Liver (tissue), 9 donors: ENCODE results near the gene GULP1. TPM values are rescaled to one million over a fixed set of nuclear protein-coding genes. Genes with fewer than 3 reads are reported as not detected.

Experiments
- DNase-seq: peaks from one replicate; pipeline ENCODE4 v3.0.0-alpha.2; 2017; ENCODE audit warnings: low spot score
- H3K27ac ChIP-seq, 2 donors: one replicate each; pipeline ENCODE4 v1.7.0; 2013; ENCODE audit warnings: inconsistent platforms in 2 of 2, low read length in 2 of 2, control low read depth in 1 of 2, low read depth in 1 of 2, mild to moderate bottlenecking in 1 of 2
- H3K27me3 ChIP-seq, 4 donors: one replicate each; pipeline versions ENCODE4 v1.6.1 to v1.7.0; 2013; ENCODE audit warnings: low read length in 3 of 4, inconsistent platforms in 1 of 4, mild to moderate bottlenecking in 1 of 4, moderate library complexity in 1 of 4; ENCODE audit not compliant: control insufficient read depth in 4 of 4, insufficient read depth in 4 of 4
- H3K36me3 ChIP-seq, 4 donors: one replicate each; pipeline versions ENCODE4 v1.6.1 to v1.7.0; 2013; ENCODE audit warnings: low read length in 3 of 4, mild to moderate bottlenecking in 3 of 4, low read depth in 1 of 4, moderate library complexity in 1 of 4; ENCODE audit not compliant: control insufficient read depth in 4 of 4, insufficient read depth in 3 of 4
- H3K4me1 ChIP-seq, 4 donors: one replicate each; pipeline versions ENCODE4 v1.6.1 to v1.7.0; 2013; ENCODE audit warnings: low read length in 3 of 4, mild to moderate bottlenecking in 3 of 4, moderate library complexity in 1 of 4; ENCODE audit not compliant: control insufficient read depth in 4 of 4, insufficient read depth in 4 of 4
- H3K4me3 ChIP-seq, 3 donors: one replicate each; pipeline versions ENCODE4 v1.6.1 to v1.7.0; 2013; ENCODE audit warnings: low read length in 3 of 3, control low read depth in 1 of 3, low read depth in 1 of 3, mild to moderate bottlenecking in 1 of 3
- H3K9ac ChIP-seq, 2 donors: one replicate each; pipeline ENCODE4 v1.7.0; 2013; ENCODE audit warnings: low read length in 2 of 2, mild to moderate bottlenecking in 2 of 2, moderate library complexity in 2 of 2, control low read depth in 1 of 2, low read depth in 1 of 2
- H3K9me3 ChIP-seq, 4 donors: one replicate each; pipeline versions ENCODE4 v1.6.1 to v1.7.0; 2013; ENCODE audit warnings: low read length in 3 of 4; ENCODE audit not compliant: control insufficient read depth in 4 of 4
- ATF3 ChIP-seq: IDR thresholded peaks from 2 replicates; pipeline ENCODE4 v1.6.1; 2016; ENCODE audit warnings: antibody characterized with exemption
- CTCF ChIP-seq: fragments of 150-350 bp; IDR thresholded peaks from 2 replicates; pipeline ENCODE4 v1.5.1; 2017; ENCODE audit warnings: improper control_type of control experiment, low read depth, low read length; ENCODE audit not compliant: missing input control
- EGR1 ChIP-seq, 2 donors: IDR thresholded peaks; 2 replicates each; pipeline ENCODE4 v1.6.1; 2016 to 2018; ENCODE audit warnings: antibody characterized with exemption in 2 of 2, low read depth in 2 of 2
- FOXA1 ChIP-seq: IDR thresholded peaks from 2 replicates; pipeline ENCODE4 v1.6.1; 2016; ENCODE audit warnings: antibody characterized with exemption
- FOXA2 ChIP-seq: IDR thresholded peaks from 2 replicates; pipeline ENCODE4 v1.6.1; 2016; ENCODE audit warnings: antibody characterized with exemption
- GABPA ChIP-seq, 2 donors: IDR thresholded peaks in 1 of 2; conservative IDR thresholded peaks in 1 of 2; 2 replicates each; pipeline ENCODE4 v1.6.1; 2016; ENCODE audit warnings: antibody characterized with exemption in 2 of 2, mild to moderate bottlenecking in 1 of 2, moderate library complexity in 1 of 2
- HNF4A ChIP-seq, 2 donors: conservative IDR thresholded peaks; 2 replicates each; pipeline ENCODE4 v1.6.1; 2016; ENCODE audit warnings: antibody characterized with exemption in 2 of 2, mild to moderate bottlenecking in 2 of 2
- HNF4G ChIP-seq: IDR thresholded peaks from 2 replicates; pipeline ENCODE4 v1.6.1; 2016; ENCODE audit warnings: antibody characterized with exemption
- JUND ChIP-seq, 2 donors: IDR thresholded peaks; 2 replicates each; pipeline ENCODE4 v1.6.1; 2016; ENCODE audit warnings: antibody characterized with exemption in 2 of 2
- MAX ChIP-seq: IDR thresholded peaks from 2 replicates; pipeline ENCODE4 v1.6.1; 2016; ENCODE audit warnings: antibody characterized with exemption
- NR2F2 ChIP-seq: IDR thresholded peaks from 2 replicates; pipeline ENCODE4 v1.6.1; 2016; ENCODE audit warnings: antibody characterized with exemption
- RAD21 ChIP-seq, 2 donors: IDR thresholded peaks; 2 replicates each; pipeline ENCODE4 v1.6.1; 2016; ENCODE audit warnings: antibody characterized with exemption in 2 of 2, mild to moderate bottlenecking in 2 of 2
- REST ChIP-seq: IDR thresholded peaks from 2 replicates; pipeline ENCODE4 v1.6.1; 2016; ENCODE audit warnings: antibody characterized with exemption, mild to moderate bottlenecking
- RXRA ChIP-seq, 2 donors: IDR thresholded peaks; 2 replicates each; pipeline ENCODE4 v1.6.1; 2017 to 2018; ENCODE audit warnings: antibody characterized with exemption in 2 of 2, mild to moderate bottlenecking in 1 of 2
- SP1 ChIP-seq: IDR thresholded peaks from 2 replicates; pipeline ENCODE4 v1.6.1; 2018; ENCODE audit warnings: antibody characterized with exemption, mild to moderate bottlenecking
- TAF1 ChIP-seq: conservative IDR thresholded peaks from 2 replicates; pipeline ENCODE4 v1.6.1; 2016; ENCODE audit warnings: antibody characterized with exemption, mild to moderate bottlenecking
- YY1 ChIP-seq: IDR thresholded peaks from 2 replicates; pipeline ENCODE4 v1.6.1; 2016; ENCODE audit warnings: antibody characterized with exemption, mild to moderate bottlenecking
- ZBTB33 ChIP-seq: IDR thresholded peaks from 2 replicates; pipeline ENCODE4 v1.6.1; 2016; ENCODE audit warnings: antibody characterized with exemption
- WGBS: extraction: QIAGEN DNeasy Blood & Tissue Kit; methylation state at CpG from one replicate; pipeline ENCODE4 v1.1.7; 2013; 5-methylcytosine and 5-hydroxymethylcytosine counted together
- polyA plus RNA-seq, 2 donors: library from polyadenylated mRNA; stranded (reverse) in 1 of 2; unstranded in 1 of 2; fragments of 200-250 nt in 1 of 2; fragments of >200 nt in 1 of 2; fragmentation: Nextera tagmentation in 1 of 2; extraction: Ambion mirVana in 1 of 2; gene quantifications; one replicate each; pipeline versions ENCODE4 v1.2.1 to v1.2.3, GENCODE V29; 2013 to 2015
- total RNA-seq, 2 donors: library from RNA; depleted of rRNA; stranded (reverse); fragments of >200 nt; gene quantifications; one replicate each; pipeline ENCODE4 v1.2.3, GENCODE V29; 2014
- donor health status: healthy.
- donor health status: healthy.
- donor health status: healthy.
- donor health status: healthy.
- donor health status: healthy.

GULP1 gene
- total and polyA plus RNA-seq, 4 donors: 0.53 to 6.9 (median 0.89) TPM

GRCh38 chr2:188452084-188452483, 160.4 kb downstream of the GULP1 start:
- no peak for DNase-seq
- Histone ChIP-seq H3K27ac (no peak overlapping the region), H3K4me3 (no peak overlapping the region), H3K27me3 (no peaks in the 10 kb centered on the region), H3K9me3 (no peaks in the 10 kb centered on the region), H3K9ac (no peak overlapping the region), H3K36me3 (no peaks in the 10 kb centered on the region), H3K4me1 (no peaks in the 10 kb centered on the region)
- WGBS: 84% methylated on average over 1 of the region's 1 CpG
- no peak for TF ChIP-seq NR2F2
- TF ChIP-seq RXRA (IDR thresholded peaks at IDR 0.05): no peak
- TF ChIP-seq SP1: no peak
- TF ChIP-seq FOXA1: no peak
- no peak for TF ChIP-seq TAF1
- TF ChIP-seq ZBTB33: no peak
- no peak for TF ChIP-seq RAD21 (IDR thresholded peaks at IDR 0.05)
- no peak for TF ChIP-seq HNF4G
- TF ChIP-seq ATF3: no peak

GRCh38 chr2:188456114-188456909, 164.6 kb downstream of the GULP1 start:
- Histone ChIP-seq H3K27ac (no peak overlapping the region), H3K27me3 (no peaks in the 10 kb centered on the region), H3K9me3 (no peaks in the 10 kb centered on the region), H3K36me3 (no peaks in the 10 kb centered on the region), H3K4me1 (no peaks in the 10 kb centered on the region), H3K4me3 (no peak overlapping the region), H3K9ac (no peak overlapping the region)
- no peak for DNase-seq
- TF ChIP-seq MAX (no peak), FOXA2 (no peak), REST (no peak), CTCF (no peak), RXRA (IDR thresholded peaks at IDR 0.05) (no peak), ATF3 (no peak), JUND (IDR thresholded peaks at IDR 0.05) (no peak), SP1 (no peak), EGR1 (IDR thresholded peaks at IDR 0.05; ENCODE audit: low read depth in 2 of 2) (no peak), RAD21 (IDR thresholded peaks at IDR 0.05) (no peak), FOXA1 (no peak), ZBTB33 (no peak), HNF4G (no peak), TAF1 (no peak), YY1 (no peak), HNF4A (conservative IDR thresholded peaks at IDR 0.05) (no peak), GABPA (IDR thresholded peaks at IDR 0.05 in 1 of 2, conservative IDR thresholded peaks at IDR 0.05 in 1 of 2) (no peak), NR2F2 (no peak)
- 84% methylated on average over 12 of the region's 12 CpGs for WGBS
